CD4-positive, alpha-beta T cell treated with Interferon alpha-2 for 1 hour (primary cell): Measurements from ENCODE around the gene RPL36.
A peak's percentile ranks its signal among the peaks of the same experiment; 100 is the strongest.

ENCODE experiments used
- DNase-seq, 2 donors: peaks; one replicate each; pipeline ENCODE4 v3.0.0-alpha.2; 2020 to 2022

RPL36 gene

DNA sequence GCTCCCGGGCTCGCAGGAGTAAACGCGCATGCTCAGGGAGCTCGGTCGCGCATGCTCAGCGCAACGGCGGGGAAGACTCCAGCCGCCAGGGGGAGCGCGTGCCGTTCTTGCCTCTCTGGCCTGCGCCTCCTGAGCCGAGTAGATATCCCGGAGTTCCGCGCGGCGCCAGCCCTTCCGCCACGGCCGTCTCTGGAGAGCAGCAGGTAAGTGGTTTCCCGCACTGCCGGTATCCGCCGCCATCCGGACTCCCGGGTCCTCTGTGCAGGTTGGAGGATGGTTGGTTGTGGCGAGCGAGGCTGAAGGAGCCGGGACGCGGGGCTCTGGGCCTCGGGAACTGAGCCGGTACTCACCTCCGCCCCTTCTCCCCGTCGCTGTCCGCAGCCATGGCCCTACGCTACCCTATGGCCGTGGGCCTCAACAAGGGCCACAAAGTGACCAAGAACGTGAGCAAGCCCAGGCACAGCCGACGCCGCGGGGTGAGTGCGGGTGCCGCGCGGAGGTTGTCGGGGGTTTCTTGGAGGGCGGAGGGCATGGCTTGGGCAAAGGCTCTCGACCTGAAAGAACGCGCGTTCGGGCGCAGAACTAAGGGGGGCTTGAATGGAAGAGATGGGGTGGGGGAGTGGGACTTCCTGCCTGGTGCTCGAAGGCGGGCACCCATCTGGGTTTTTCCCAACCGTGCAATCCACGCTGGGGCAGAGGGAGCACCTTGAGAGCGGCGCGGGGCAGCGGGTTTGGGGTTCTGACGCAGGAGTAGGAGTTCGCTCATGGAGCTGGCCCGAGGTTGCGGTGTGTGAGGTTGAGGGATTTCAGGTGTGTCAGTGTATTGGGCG lies at the start of gene RPL36:
TSS of gene RPL36 (plus strand) at position 171 of the 830 bp plus-strand sequence. CDS start at position 384, 213 bp downstream.
- DNase-seq: peak; percentile 97 to 99

DNA sequence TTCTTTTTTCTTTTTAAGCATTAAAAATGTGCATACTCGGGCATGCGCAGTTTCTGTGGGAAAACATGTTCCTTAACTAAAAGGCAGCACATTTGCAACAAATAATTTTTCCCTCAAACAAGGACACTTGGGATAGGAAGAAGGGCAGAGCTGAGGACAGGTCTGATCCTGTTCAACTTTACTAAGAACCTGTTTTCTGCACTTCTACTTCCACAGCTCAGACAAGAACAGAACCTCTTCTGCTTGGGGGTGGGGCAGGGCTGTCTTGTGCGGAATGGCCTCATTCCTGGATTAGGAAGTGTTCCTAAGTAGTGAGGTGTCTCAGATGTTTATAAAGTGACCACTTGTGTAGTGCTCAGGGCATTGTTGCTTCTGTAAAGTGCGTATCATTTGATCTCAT lies 48.9 kb upstream of the RPL36 start:
- no peak for DNase-seq

- DNase-seq: no peak
Observed at GRCh38 chr19:5642204-5642603, 47.9 kb upstream of the RPL36 start.

DNA sequence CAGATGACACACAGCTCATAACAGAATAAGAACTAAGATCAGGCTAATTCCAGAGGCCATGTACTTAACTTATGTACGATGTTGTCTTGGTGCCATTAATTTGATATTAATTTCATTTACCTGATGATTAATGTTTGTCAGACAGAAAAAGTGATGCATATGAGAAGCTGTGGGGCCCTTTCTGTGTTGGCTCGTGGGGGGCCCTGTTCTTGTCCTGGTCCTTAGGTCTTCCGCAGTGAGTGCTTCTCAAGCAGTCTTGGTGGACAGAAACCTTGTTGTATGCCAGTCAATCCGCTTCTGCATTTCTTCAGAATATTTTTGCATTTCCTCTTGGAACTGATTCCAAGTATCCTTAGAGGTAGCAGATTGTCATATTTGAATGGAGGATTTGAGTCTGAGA lies 47.0 kb upstream of the RPL36 start:
- no peak for DNase-seq

DNA sequence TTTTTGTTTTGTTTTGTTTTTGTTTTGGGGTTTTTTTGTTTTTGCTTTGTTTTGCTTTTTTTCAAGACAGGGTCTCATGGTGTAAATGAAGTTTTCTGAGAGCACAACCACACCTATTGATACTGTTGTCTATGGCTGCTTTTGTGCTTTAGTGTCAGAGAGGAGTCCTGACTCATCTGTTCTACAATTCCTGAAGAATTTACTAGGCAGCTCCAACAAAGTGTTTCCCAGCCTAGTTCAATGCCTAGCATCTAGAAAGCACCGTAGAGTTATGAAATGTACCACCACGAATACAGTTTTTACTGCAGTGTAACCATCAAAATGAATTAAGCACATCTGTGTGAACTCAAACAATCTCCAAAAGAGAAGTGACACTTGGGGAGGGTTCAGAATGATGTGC lies 46.1 kb upstream of the RPL36 start:
- no peak for DNase-seq

- DNase-seq: no peak
Observed at GRCh38 chr19:5645409-5645808, 44.7 kb upstream of the RPL36 start.

- no peak for DNase-seq
Observed at GRCh38 chr19:5646703-5647102, 43.4 kb upstream of the RPL36 start.

DNA sequence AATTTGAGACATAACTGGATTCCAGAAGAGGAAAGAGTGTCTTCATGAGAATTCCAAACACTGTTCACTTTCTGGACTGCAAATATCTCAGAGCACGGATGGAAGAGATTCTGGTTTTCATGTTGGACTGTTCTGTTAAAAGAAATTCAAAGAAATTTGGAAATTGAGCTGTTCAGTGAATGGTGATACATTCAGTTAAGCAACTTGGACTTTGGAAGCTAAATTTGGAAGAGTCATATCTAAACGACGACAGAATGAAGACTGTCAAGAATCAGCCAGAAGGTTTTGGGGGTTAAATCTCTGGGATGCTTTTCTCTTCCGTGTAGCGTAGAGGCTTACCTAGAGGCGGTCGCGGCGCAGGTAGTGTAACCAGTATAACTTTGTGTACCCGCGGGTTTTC lies 41.6 kb upstream of the RPL36 start:
- no peak for DNase-seq

DNA sequence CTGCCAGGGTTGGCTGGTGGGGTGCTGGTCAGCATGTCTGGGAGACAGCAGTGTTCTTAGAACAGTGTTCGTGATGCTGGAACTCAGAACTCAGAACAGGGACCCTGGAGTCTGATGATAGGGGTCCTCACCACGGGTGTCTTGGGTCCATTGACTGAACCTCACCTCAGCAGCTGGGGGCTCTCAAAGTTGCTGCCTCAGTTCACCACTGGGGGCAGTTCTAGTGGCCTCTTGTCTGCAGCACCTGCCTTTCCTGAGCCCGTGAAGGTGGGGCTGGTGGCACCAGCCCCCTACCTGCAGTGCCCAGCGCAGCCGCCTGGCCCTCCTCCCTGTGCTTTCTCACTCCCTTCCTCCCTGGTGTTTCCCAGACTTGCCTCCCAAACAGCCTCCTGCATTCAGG lies 38.7 kb upstream of the RPL36 start:
- no peak for DNase-seq

- DNase-seq: no peak
Observed at GRCh38 chr19:5652261-5652660, 37.8 kb upstream of the RPL36 start.

GRCh38 chr19:5654931-5655330 lies 35.2 kb upstream of the RPL36 start:
- no peak for DNase-seq

GRCh38 chr19:5655412-5655811 lies 34.7 kb upstream of the RPL36 start:
- no peak for DNase-seq

- no peak for DNase-seq
Observed at GRCh38 chr19:5661483-5661882, 28.6 kb upstream of the RPL36 start.

DNA sequence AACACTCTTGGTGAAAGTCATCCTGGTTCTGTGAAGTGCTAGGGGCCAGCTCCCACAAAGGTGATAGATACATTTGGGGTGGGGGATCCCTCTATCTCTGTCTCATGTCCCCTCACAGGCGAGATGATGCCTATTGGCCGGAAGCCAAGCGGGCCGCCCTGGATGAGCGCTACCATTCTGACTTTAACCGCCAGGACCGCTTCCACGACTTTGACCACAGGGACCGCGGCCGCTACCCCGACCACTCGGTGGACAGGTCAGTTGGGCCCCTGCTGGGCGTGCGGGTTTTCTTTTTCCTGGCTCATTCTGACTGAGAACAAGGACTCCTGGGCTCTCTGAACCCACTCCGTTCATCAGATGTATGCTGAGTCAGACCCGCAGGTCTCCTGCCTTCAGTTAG lies 26.2 kb upstream of the RPL36 start:
- DNase-seq: no peak

DNA sequence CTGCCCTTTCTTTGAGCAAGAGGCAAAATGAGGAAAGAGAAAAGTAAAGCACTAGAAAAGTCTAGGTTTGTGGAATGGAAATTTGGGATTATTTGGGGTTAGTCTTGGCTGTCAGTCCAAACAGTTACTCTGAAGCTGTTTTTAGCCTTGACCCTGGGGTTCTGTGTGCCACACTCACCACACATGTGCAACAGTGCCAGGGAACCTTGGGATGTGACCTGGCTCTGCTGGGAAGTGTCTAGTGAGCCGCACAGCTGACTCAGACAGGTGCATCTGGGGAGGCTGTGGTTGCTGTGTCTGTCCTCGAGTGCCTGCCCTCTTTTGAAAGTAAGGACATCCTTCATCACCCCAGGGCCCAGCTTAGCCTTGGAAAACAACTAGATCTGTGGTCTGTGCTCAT lies 25.6 kb upstream of the RPL36 start:
- DNase-seq: no peak

- DNase-seq: no peak
Observed at GRCh38 chr19:5665781-5666513, 24.1 kb upstream of the RPL36 start.

- DNase-seq: no peak
Observed at GRCh38 chr19:5666921-5667610, 23.0 kb upstream of the RPL36 start.

DNA sequence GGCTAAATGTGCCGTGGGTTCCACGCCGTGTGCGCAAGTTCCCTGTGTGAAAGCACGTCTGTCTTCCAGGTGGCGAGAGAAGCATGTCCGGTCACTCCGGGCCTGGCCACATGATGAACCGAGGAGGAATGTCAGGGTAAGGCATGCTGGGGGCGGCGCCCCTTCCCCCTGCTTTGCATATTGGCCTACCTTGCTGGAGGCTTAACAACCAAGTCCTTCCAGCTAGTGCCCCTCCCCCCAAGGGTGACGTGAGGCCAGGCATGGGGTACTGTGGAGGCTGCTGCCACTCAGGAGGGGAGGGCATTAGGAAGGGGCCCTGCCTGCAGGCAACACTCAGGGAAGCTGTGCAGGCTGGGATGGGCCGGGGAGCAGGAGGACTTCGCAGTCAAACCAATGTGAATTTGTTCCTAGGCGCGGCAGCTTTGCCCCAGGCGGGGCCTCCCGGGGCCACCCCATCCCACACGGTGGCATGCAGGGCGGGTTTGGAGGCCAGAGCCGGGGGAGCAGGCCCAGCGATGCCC lies 22.3 kb upstream of the RPL36 start:
- no peak for DNase-seq

GRCh38 chr19:5669212-5669611 lies 20.9 kb upstream of the RPL36 start:
- no peak for DNase-seq

DNA sequence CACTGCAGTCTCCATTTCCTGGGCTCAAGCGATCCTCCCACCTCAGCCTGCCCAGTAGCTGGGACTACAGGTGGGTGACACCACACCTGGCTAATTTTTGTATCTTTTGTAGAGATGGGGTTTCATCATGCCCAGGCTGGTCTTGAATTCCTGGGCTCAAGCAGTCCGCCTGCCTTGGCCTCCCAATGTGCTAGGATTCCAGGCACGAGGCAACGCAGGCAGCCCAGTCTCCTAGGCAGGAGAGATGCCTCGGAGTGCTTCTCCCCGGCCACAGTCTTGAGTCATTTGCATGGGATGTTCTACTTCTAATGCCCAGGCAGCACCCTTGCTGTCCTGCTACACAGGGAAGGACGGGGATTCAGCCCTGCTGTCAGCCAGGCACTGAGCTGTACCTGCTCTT lies 18.5 kb upstream of the RPL36 start:
- no peak for DNase-seq

GRCh38 chr19:5672708-5673459 lies 17.2 kb upstream of the RPL36 start:
- no peak for DNase-seq

DNA sequence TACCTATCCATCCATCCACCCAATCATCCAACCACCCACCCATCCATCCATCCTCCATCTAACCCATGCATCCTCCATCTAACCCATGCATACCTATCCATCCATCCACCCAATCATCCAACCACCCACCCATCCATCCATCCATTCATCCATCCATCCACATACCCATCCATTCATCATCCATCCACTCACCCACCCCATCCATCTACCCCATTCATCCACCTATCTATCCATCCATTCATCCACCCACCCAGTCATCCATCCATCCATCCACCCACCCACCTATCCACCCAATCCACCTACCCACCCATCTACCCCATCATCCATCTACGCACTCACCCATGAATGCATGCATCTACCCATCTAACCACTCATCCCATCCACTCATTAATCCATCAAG lies 16.3 kb upstream of the RPL36 start:
- DNase-seq: no peak

- DNase-seq: no peak
Observed at GRCh38 chr19:5674714-5675113, 15.4 kb upstream of the RPL36 start.
